HL-60 (cell line): ENCODE data around the gene DPCD.

Experiments
- DNase-seq, 2 experiments: peaks; one replicate each; pipeline ENCODE4 v3.0.0-alpha.2; 2010 to 2020; ENCODE audit warnings: low read depth in 1 of 2, low spot score in 1 of 2
- H3K27ac ChIP-seq: fragments of 250-450 bp; sonication (Bioruptor Pico); replicated peaks from 2 replicates; pipeline ENCODE4 v1.5.1; 2020; ENCODE audit warnings: mild to moderate bottlenecking, moderate library complexity
- H3K27me3 ChIP-seq: fragments of 250-450 bp; sonication (Bioruptor Pico); 2 replicates; pipeline ENCODE4 v1.5.1; 2021; ENCODE audit warnings: mild to moderate bottlenecking, moderate library complexity; ENCODE audit not compliant: insufficient read depth, poor library complexity, severe bottlenecking
- H3K4me3 ChIP-seq: replicated peaks from 2 replicates; pipeline ENCODE4 v1.5.1; 2011; ENCODE audit warnings: mild to moderate bottlenecking, control low read depth, low read length; ENCODE audit not compliant: insufficient read depth
- CTCF ChIP-seq: IDR thresholded peaks from one replicate; pipeline ENCODE4 v1.5.1; 2011; ENCODE audit warnings: low read length, control low read depth, inconsistent platforms; ENCODE audit not compliant: insufficient read depth
- GABPA ChIP-seq: IDR thresholded peaks from 2 replicates; pipeline ENCODE4 v1.6.1; 2012; ENCODE audit warnings: low read depth
- POLR2AphosphoS5 ChIP-seq: IDR thresholded peaks from 2 replicates; pipeline ENCODE4 v1.6.1; 2012; ENCODE audit warnings: low read depth
- REST ChIP-seq: IDR thresholded peaks from 2 replicates; pipeline ENCODE4 v1.6.1; 2012; ENCODE audit warnings: low read depth; ENCODE audit not compliant: insufficient replicate concordance
- SPI1 ChIP-seq: IDR thresholded peaks from 2 replicates; pipeline ENCODE4 v1.6.1; 2012; ENCODE audit warnings: low read depth, mild to moderate bottlenecking, borderline replicate concordance

DPCD gene

GRCh38 chr10:101558671-101559595, 29.2 kb upstream of the DPCD start:
- TF ChIP-seq SPI1, result no peak
- TF ChIP-seq POLR2AphosphoS5, result no peak
- no peak for TF ChIP-seq CTCF
- no peak for TF ChIP-seq GABPA
- no peak for TF ChIP-seq REST
- DNase-seq, result no peak
- peaks cover 3% of the 10 kb centered on the region for H3K27me3 ChIP-seq
- H3K27ac ChIP-seq, result no peak overlapping the region
- H3K4me3 ChIP-seq, result no peak overlapping the region

GRCh38 chr10:101559596-101560297, 28.4 kb upstream of the DPCD start:
- Histone ChIP-seq H3K4me3 (no peak overlapping the region), H3K27me3 (peaks cover 3% of the 10 kb centered on the region), H3K27ac (no peak overlapping the region)
- no peak for DNase-seq
- TF ChIP-seq SPI1 (no peak), POLR2AphosphoS5 (no peak), REST (no peak), CTCF (no peak), GABPA (no peak)

- DNase-seq, result no peak
- Histone ChIP-seq H3K27ac (no peak overlapping the region), H3K4me3 (no peak overlapping the region), H3K27me3 (peaks cover 3% of the 10 kb centered on the region)
- TF ChIP-seq REST (no peak), CTCF (no peak), GABPA (no peak), SPI1 (no peak), POLR2AphosphoS5 (no peak)
These were observed 27.6 kb upstream of the DPCD start for GRCh38 chr10:101560298-101561067.
